Skeletal muscle satellite cell (primary cell): Measurements from ENCODE around the gene FRY.

Source experiments
- H3K27me3 ChIP-seq: 2 replicates; pipeline ENCODE4 v1.7.0; 2013; ENCODE audit warnings: low read length; ENCODE audit not compliant: control insufficient read depth, insufficient read depth
- H3K36me3 ChIP-seq: 2 replicates; pipeline ENCODE4 v1.7.0; 2013; ENCODE audit warnings: mild to moderate bottlenecking, control low read depth, low read length; ENCODE audit not compliant: insufficient read depth
- H3K4me1 ChIP-seq: 2 replicates; pipeline ENCODE4 v1.7.0; 2013; ENCODE audit warnings: low read length; ENCODE audit not compliant: control insufficient read depth, insufficient read depth
- H3K4me2 ChIP-seq: 2 replicates; pipeline ENCODE4 v1.7.0; 2013; ENCODE audit warnings: mild to moderate bottlenecking, low read length
- H3K4me3 ChIP-seq: 2 replicates; pipeline ENCODE4 v1.7.0; 2013; ENCODE audit warnings: low read length
- H3K9ac ChIP-seq: 2 replicates; pipeline ENCODE4 v1.7.0; 2013; ENCODE audit warnings: mild to moderate bottlenecking, low read depth, low read length, moderate library complexity
- H3K9me3 ChIP-seq: replicated peaks from 2 replicates; pipeline ENCODE4 v1.7.0; 2013; ENCODE audit warnings: mild to moderate bottlenecking, control low read depth, low read length

FRY gene

DNA sequence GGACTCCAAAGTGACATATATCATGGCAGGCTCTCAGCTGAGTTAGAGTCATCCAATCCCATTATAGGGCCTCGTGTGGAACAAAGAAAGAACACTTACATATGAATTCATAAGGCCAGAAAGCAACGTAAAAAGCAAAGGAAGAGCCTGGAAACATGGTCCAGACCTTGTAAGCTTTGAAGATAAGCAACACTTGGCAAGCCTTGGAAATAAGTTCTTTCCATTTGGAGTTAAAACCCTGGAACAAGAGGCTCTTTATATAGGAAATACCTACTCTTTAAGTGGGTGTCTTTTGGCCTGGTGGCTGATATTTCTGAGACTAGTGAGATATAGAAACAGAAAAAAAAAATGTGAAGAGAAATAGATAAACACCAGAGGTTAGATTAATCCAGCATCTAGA, 234.2 kb downstream of the FRY start:
- no peak overlapping the region for H3K4me2 ChIP-seq
- no peaks in the 10 kb centered on the region for H3K27me3 ChIP-seq
- H3K4me1 ChIP-seq, result peaks cover 24% of the 10 kb centered on the region
- H3K9me3 ChIP-seq, result no peaks in the 10 kb centered on the region
- no peak overlapping the region for H3K4me3 ChIP-seq
- H3K9ac ChIP-seq, result no peak overlapping the region
- peaks cover 3% of the 10 kb centered on the region for H3K36me3 ChIP-seq

DNA sequence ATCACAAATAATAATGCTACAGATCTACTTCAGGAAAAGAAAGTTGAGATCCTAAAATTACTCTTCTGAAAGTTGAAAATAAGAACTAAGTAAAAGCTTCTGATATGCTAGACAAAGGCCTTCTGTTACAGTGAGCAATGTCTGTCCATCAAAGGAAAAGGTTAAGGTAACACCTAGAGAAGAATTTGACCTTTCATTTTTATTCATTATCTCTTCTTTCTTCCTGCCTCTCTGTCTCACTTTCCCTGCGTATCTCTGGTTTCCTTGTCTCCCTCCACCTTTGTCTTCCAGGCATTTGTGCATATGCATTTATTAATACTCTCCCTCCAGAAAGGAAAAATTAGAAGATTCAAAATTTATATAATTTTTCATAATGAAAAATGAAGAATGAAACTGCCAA, 234.6 kb downstream of the FRY start:
- H3K4me1 ChIP-seq, result peaks cover 24% of the 10 kb centered on the region
- no peaks in the 10 kb centered on the region for H3K9me3 ChIP-seq
- no peak overlapping the region for H3K4me2 ChIP-seq
- H3K9ac ChIP-seq, result no peak overlapping the region
- H3K27me3 ChIP-seq, result no peaks in the 10 kb centered on the region
- H3K4me3 ChIP-seq, result no peak overlapping the region
- H3K36me3 ChIP-seq, result peaks cover 3% of the 10 kb centered on the region

DNA sequence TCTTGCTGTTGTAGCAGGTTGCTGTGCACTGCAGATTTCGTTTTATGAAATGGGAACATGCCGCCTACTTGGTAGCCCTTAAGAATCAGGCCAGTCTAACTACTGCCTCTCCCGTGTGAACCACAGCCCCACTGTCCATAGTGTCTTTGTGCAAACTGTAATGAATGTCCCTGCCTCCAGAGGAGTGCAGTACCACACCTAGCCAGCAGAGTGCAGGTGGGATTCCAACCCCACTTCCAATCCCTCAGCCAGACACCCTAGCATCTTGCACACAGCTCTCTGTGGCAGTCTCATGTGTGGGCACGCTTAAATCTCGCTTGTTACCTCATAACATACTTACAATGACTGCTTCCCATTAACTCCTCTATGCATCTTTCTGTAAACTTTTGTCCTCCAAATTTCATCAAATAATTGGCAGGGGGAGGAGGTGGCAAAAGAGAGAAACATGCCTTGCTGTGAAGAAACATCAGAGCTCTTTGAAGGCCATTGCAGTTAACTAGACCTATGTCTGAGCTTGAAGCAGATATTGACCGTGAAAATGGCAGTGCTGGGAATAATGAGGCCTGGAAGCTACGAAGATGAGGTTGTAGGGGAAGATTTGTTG, 236.4 kb downstream of the FRY start:
- no peak overlapping the region for H3K4me3 ChIP-seq
- H3K9ac ChIP-seq, result no peak overlapping the region
- no peak overlapping the region for H3K4me2 ChIP-seq
- no peaks in the 10 kb centered on the region for H3K9me3 ChIP-seq
- peaks cover 15% of the 10 kb centered on the region for H3K4me1 ChIP-seq
- peaks cover 3% of the 10 kb centered on the region for H3K36me3 ChIP-seq
- H3K27me3 ChIP-seq, result no peaks in the 10 kb centered on the region

DNA sequence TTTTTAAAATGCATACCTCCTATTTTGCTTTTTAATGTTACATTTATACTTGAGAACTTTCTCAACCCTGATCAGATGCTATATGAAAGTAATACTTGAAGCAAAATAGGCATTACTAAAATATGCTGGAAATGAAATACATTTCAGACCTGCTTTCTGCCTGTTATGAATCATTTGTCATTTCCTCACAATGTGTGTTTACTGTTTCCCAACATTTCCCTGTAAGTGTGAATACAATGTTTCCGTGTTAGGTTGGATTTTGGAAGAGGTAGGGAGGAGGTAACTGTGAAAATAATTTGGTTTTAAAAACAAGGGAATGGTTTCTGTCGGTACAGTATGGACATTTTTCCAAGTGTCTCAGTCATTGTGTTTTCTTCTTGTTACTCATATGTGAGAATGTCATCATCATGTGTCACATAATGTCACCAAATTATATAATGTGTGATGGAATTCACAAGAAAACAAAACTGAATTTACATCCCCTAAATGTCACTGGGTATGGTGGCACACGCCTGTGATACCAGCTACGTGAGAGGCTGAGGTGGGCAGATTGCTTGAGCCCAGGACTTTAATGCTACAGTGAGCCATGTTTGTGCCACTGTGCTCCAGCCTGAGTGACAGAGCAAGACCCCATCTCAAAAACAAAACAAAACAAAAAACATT, 240.6 kb downstream of the FRY start:
- Histone ChIP-seq H3K9me3 (no peaks in the 10 kb centered on the region), H3K4me3 (no peak overlapping the region), H3K27me3 (no peaks in the 10 kb centered on the region), H3K9ac (no peak overlapping the region), H3K4me1 (peaks cover 4% of the 10 kb centered on the region), H3K4me2 (no peak overlapping the region), H3K36me3 (peaks cover 3% of the 10 kb centered on the region)

DNA sequence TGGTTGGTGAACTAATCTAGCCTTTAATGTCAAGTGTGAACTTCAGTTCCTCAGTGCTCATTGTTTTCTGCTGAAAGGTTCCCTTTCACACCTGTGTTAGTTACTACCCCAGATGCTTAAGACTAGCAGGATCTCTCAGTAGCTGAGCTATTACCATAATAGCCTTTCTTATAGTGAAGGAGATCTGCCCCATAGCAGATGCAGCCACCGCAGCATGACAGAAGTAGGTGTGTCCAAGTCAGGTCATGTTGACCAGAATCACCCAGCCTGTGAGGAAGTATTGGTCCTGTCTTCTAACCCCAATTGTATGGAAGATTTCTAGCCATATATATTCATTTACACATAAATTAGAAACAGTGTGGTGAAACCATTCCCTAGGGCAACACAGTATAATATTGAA, 246.3 kb downstream of the FRY start:
- Histone ChIP-seq H3K4me2 (no peak overlapping the region), H3K27me3 (no peaks in the 10 kb centered on the region), H3K36me3 (peaks cover 4% of the 10 kb centered on the region), H3K9me3 (no peaks in the 10 kb centered on the region), H3K9ac (no peak overlapping the region), H3K4me1 (peaks cover 12% of the 10 kb centered on the region), H3K4me3 (no peak overlapping the region)

DNA sequence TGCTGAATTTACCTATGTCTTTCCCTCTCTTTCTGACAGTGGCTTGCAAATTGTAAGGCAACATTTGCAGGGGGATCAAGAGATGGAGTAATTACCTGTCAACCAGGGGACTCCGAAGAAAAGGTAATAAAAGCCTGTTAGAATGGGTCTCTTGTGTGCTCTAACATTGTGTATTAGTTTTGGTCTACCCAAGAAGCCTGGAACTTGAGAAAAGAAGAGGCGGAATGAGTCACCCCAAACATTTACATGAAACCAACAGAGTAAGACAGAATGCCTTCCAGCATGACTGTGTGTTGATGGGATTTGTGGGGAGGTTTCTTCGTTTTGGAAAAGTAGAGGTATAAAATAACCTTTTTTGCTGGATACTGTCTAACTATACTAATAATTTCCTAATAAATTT, 246.9 kb downstream of the FRY start:
- Histone ChIP-seq H3K27me3 (no peaks in the 10 kb centered on the region), H3K4me1 (peaks cover 12% of the 10 kb centered on the region), H3K9me3 (no peaks in the 10 kb centered on the region), H3K4me3 (no peak overlapping the region), H3K9ac (no peak overlapping the region), H3K36me3 (peaks cover 4% of the 10 kb centered on the region), H3K4me2 (no peak overlapping the region)

DNA sequence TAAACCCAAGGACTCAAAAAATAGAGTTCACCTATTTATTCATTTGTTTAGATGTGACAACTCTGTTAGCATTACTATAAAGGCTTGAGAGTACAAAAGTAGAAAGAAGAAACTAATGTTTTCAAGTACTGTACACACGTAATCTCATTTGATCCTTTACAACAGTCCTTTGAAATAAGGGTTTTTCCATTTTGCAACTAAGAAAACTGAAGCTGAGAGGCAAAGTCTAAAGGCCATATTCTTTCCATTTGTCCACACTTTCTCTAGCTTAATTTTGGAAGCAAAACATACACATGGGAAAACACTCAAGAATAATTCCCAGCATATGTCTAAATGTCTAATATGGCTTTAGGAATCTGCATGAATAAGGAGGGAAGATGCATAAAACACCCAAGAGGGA, 249.5 kb downstream of the FRY start:
- Histone ChIP-seq H3K4me3 (no peak overlapping the region), H3K9ac (no peak overlapping the region), H3K9me3 (no peaks in the 10 kb centered on the region), H3K4me1 (peaks cover 27% of the 10 kb centered on the region), H3K27me3 (no peaks in the 10 kb centered on the region), H3K4me2 (no peak overlapping the region), H3K36me3 (peaks cover 4% of the 10 kb centered on the region)

DNA sequence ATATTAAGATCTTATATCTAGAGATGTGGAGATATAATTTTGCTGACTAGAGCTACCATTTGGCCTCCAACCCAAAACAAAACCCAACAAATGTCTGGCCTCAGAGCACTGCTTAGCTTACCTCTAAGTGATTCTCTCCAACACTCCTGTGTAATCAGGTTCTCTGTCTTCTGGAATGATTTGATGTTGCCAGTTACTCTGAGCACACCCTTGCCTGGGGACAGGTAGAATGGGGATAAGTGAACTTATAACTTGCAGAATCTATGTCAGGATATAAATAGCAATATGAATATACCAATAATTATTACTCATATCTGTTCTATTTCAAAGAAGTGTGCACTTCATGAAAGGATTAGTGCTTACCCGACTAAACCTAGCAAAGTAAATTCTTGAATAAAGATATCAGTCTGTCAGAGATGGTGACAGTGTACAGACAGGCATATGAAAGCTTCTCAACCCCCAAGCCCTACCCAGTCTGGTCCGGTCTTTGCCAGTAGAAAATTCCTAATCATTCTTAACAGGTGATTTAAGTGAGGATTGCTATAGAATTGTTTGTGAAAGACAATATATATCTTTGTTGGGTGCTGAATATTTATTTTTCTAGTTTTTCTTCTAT, 250.6 kb downstream of the FRY start:
- H3K4me2 ChIP-seq, result no peak overlapping the region
- H3K27me3 ChIP-seq, result no peaks in the 10 kb centered on the region
- peaks cover 4% of the 10 kb centered on the region for H3K36me3 ChIP-seq
- no peak overlapping the region for H3K9ac ChIP-seq
- H3K4me1 ChIP-seq, result peaks cover 28% of the 10 kb centered on the region
- H3K4me3 ChIP-seq, result no peak overlapping the region
- H3K9me3 ChIP-seq, result no peaks in the 10 kb centered on the region

DNA sequence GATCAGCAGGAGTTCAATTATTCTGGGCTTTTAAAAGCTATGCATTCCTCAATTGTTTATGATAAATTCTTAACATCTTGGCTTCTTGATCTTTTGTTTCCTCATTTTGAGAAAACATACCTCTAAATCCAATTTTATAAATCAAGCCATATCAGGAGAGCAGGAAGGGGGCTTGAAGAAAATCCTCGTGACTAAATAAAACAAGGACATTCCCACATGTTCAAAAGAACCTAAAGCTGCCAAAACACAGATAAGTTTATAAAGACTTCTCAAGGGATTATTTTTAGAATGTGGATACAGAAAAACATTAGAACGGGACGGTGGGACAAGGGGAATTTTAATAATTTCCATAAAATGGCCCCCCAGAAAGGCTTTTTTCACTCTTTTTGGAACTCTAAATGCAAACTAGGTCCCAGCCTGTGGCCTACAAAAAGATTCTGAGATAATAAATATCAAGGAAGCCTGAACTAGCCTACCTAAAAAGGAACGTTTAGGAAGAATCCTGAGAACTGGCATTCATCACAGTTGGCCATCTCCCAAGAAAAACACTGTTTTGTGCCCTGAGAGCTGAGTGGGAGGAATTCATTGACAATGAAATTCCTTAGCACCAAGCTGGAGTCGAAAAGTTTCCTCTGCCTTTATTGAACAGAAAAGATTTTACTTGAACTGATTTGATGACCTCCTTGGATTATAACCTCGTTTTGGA, 253.5 kb downstream of the FRY start:
- Histone ChIP-seq H3K9ac (peak overlapping the region; percentile 70), H3K36me3 (no peaks in the 10 kb centered on the region), H3K9me3 (no peaks in the 10 kb centered on the region), H3K4me1 (peaks cover 16% of the 10 kb centered on the region), H3K4me3 (peak overlapping the region; percentile 57), H3K4me2 (peak overlapping the region; percentile 80), H3K27me3 (no peaks in the 10 kb centered on the region)

DNA sequence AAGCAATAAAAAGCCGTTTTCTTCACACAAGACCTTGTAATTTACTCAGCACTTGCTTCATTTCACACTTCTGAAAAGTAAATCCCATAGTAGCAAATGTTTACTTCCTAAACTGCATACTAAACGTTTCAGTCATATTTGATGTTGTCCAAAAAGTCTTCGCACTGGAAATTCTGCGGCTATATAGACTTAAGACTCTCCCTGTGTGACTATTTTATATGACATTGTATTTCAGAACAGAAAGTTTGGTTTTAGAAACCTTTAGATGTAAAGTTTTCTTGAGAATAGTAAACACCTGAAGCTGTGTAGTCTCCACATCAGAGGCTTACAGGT, 254.0 kb downstream of the FRY start:
- Histone ChIP-seq H3K36me3 (no peaks in the 10 kb centered on the region), H3K9ac (peak overlapping the region; percentile 70), H3K4me2 (peak overlapping the region; percentile 80), H3K4me3 (peak overlapping the region; percentile 57), H3K4me1 (peaks cover 16% of the 10 kb centered on the region), H3K9me3 (no peaks in the 10 kb centered on the region), H3K27me3 (no peaks in the 10 kb centered on the region)

DNA sequence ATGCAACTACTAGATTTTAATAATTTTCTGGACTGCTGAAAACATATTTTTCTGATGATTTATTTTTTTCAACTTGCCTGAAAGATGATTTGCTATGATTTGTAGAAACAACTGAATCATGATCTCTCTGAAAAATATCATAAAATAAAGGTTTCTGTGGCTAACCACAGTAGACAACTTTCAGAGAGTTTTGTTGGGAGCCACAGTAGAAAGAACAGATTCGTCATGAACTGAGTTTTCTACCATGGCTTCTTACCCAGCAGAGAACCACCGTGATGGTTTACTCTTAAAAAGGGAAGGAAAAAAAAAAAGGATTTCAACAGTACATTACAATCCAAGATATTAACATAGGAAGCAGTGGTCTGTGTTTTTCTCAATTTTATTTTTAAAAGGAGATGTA, 265.6 kb downstream of the FRY start:
- peaks cover 4% of the 10 kb centered on the region for H3K4me1 ChIP-seq
- no peak overlapping the region for H3K4me2 ChIP-seq
- no peak overlapping the region for H3K9ac ChIP-seq
- no peak overlapping the region for H3K4me3 ChIP-seq
- H3K36me3 ChIP-seq, result no peaks in the 10 kb centered on the region
- H3K27me3 ChIP-seq, result peaks cover 2% of the 10 kb centered on the region
- H3K9me3 ChIP-seq, result no peaks in the 10 kb centered on the region
